GM21529 (cell line): ENCODE results near the gene RAB3IL1.
"Not testable (repeated sequence)": the region's sequence is repeated elsewhere in the genome, so short reads cannot be mapped to it uniquely, and the experiment has no call there.

Experiments used
- ATAC-seq: cut with Tn5 transposase; IDR thresholded peaks from one replicate; pipeline ENCODE4 v1.9.1; 2021; ENCODE audit not compliant: unreplicated experiment

RAB3IL1 gene

DNA sequence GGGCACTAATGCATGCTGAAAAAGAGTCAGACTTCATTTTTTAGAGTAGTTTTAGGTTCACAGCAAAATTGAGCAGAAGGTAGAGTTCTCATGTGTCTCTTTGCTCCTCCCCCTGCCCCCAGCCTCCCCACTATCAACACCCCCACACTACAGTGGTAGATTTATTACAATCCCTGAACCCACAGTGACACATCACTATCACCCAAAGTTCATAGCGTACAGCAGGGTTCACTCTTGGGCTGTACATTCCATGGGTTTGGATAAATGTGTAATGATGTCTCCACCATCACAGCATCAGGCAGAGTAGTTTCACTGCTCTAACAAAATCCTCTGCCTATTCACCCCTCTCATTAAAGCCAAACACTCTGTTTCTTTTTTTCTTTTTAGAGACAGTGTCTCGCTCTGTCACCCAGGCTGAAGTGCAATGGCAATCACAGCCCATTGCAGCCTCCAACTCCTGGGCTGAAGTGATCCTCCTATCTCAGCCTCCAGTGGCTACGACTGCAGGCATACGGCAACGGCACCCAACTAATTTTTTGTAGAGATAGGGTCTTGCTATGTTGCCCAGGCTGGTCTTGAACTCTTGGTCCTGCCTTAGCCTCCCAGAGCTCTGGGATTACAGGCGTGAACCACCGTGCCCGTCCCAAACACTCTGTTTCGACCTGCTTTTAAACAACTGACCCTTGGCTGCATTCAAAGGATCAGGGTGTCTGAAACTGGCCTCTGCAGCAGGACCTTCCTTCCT, 36.9 kb upstream of the RAB3IL1 start:
- ATAC-seq: no peak

DNA sequence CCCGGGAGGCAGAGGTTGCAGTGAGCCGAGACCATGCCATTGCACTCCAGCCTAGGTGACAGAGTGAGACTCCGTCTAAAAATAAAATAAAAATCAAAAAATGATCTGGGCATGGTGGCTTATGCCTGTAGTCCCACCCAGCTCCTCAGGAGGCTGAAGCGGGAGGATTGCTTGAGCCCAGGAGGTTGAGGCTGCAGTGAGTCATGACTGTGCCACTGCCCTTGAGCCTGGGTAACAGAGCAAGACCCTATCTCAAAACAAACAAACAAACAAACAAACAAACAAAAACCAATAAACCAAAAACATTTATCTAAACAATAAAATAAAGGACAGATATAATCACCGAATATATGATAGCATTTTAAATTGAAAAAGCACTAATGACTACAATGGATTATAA, 36.3 kb upstream of the RAB3IL1 start:
- not testable (repeated sequence) for ATAC-seq

DNA sequence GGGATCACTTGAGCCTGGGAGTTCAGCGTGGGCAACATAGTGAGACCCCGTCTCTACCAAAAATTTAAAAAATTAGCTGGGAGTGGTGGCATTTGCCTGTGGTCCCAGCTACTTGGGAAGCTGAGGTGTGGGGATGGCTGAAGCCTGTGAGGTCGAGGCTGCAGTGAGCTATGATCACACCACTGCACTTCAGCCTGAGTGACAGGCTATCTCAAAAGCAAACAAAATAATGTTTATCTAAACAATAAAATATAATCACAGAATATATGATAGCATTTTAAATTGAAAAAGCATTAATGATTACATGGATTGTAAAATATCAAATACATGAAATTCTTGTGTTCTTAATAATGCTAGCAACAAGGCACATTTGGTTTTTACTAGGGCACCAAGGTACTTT, 35.5 kb upstream of the RAB3IL1 start:
- ATAC-seq: no peak

DNA sequence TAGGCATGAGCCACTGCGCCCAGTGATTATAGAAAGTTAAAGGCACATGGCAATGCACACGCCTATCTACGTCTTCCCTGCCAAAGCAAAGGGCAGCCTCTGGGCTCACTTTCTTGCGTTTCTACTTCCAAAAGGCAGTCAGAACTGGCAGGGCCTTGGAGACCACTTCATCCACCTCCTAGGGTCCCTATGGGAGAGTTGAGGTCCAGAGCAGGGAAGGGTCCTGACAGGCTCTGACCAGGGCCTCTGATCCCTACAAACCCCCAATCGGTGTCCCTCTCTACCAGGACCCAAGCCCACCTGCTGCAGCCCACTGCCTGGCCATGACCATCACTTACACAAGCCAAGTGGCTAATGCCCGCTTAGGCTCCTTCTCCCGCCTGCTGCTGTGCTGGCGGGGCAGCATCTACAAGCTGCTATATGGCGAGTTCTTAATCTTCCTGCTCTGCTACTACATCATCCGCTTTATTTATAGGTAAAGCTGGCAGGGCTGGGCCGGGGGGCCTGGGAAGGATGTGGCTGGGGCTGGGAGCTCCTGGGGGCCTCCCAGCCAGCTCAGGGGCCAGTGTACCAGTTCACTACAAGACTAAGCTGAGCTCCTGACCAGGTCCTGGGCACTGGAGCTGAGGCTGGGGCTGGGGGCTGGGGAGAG, 34.2 kb upstream of the RAB3IL1 start:
- ATAC-seq: no peak

DNA sequence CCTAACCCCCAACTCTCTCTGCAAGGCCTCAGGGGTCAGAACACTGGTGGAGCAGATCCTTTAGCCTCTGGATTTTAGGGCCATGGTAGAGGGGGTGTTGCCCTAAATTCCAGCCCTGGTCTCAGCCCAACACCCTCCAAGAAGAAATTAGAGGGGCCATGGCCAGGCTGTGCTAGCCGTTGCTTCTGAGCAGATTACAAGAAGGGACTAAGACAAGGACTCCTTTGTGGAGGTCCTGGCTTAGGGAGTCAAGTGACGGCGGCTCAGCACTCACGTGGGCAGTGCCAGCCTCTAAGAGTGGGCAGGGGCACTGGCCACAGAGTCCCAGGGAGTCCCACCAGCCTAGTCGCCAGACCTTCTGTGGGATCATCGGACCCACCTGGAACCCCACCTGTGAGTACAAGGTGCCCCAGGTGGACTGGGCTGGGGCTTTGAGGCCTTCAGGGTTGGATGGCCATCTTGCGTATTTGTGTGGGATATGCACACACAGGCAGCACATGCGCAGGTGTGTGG, 32.7 kb upstream of the RAB3IL1 start, which contains the start of gene BEST1:
Gene BEST1, plus strand, starts transcription at position 317 of the 513 bp plus-strand sequence. CDS start 1,456 bp downstream, outside the sequence.
- ATAC-seq: no peak

DNA sequence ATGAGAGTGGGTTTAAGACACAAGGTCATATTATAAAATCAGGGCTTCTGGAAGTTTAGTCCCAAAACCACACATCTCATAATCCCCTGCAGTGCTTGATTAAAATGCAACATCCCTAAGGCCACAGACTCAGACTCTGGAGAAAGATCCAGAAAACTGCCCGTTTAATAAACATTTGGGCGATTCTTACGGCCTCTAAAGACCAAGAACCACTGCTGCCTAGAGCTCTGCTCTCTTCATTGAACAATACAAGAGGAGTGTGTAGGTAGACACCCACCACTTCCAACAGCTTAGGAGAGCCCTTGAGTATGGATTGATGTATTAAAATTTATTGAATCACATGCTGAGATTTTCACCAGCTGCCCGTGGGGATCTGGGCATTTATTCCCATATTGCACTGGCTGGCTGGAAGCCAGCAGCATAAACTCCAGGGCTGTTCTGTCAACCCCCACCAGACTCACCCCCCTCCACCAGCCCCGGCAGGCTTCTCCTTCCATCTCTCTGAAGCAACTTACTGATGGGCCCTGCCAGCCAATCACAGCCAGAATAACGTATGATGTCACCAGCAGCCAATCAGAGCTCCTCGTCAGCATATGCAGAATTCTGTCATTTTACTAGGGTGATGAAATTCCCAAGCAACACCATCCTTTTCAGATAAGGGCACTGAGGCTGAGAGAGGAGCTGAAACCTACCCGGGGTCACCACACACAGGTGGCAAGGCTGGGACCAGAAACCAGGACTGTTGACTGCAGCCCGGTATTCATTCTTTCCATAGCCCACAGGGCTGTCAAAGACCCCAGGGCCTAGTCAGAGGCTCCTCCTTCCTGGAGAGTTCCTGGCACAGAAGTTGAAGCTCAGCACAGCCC, 32.0 kb upstream of the RAB3IL1 start:
- no peak for ATAC-seq

DNA sequence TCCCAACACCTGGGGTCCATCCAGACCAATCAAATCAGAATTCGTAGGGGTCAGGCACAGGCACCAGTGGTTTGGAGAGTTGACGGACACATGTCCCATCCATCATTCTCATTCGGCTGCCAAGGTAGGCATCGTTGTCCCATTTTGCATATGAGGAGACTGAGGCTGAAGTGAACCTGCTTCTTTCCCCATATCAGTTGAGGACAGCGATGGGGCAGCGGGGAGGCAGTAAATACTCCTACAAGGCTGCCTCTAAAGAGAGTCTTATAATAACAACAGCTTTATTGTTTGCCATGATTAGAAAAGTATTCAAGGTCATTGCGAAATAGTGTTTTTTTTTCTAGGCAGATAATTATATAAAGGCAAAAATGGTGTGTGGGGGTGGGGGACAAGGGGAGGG, 31.1 kb upstream of the RAB3IL1 start:
- ATAC-seq: no peak

DNA sequence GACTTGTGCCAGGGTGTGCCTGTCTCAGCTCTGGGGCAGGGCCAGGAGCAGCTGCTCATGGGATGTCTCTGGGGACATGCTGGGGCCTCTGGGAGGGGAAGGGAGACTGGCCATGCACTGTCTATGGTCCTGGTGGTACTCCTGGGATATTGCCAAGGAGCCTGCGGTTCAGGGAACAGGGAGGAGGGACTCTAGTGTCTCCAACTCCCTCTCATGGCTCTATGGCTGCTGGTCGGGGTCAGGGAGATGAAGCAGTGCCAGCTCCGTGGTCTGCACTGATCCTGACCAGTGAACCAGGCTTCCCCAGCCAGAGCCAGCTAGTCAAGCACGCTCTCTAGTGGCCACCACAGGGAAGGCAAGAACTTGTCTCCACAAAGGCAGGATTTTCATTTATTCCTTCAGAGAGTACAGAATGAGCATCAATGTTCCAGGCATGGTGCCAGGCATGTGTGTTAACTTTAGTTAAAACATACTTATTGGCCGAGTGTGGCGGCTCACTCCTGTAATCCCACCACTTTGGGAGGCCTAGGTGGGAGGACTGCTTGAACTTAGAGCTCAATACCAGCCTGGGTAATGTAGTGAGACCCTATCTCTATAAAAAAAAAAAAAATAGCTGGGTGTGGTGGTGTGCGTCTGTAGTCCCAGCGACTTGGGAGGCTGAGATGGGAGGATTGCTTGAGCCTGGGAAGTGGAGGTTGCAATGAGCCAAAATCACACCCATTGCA, 30.3 kb upstream of the RAB3IL1 start:
- ATAC-seq: no peak

DNA sequence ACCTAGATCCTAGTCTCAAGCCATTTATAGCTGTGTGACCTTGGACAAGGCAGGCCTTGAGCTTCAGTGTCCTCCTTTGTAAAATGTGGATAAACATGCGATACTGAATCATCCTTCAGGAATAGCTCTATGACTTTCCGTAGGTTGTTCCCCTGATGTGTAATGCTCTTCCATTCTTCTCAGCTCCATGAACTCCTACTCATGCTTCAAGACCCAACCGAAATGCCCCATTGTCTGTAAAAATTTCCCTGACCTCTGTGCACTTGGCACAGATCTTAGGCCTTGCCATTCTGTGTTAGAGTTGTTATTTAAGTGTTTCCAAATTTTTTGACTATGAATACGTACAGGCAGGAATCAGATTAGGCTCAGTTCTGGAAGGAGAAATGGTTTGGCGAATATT, 29.5 kb upstream of the RAB3IL1 start:
- no peak for ATAC-seq

DNA sequence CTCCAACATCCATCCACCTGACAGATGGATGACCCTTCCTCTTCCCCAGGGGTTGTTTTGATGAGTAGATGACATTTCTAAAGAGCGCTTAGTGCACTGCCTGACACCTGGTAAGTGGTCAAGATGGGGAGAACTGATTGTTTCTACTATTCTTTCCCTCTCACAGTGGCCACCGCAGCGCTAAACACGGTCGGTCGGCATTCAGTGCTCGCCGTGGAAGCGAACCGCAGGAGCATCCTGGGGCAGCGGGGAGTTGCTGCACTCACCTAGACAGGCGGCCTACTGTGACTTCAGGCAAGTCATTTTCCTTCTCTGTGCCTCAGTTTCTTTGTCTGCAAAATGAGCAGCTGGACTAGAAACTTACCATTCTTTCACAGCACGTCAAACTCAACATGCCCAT, 27.8 kb upstream of the RAB3IL1 start:
- no peak for ATAC-seq

DNA sequence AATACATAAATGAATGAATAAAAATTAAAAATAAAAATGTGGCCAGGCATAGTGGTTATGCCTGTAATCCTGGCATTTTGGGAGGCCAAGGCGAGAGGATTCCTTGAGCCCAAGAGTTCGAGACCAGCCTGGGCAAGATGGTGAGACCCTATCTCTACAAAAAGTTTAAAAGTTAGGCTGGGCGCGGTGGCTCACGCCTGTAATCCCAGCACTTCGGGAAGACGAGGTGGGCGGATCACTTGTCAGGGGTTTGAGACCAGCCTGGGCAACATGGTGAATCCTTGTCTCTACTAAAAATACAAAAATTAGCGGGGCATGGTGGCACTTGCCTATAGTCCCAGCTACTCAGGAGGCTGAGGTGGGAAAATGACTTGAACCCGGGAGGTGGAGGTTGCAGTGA, 23.1 kb upstream of the RAB3IL1 start:
- ATAC-seq: no peak

DNA sequence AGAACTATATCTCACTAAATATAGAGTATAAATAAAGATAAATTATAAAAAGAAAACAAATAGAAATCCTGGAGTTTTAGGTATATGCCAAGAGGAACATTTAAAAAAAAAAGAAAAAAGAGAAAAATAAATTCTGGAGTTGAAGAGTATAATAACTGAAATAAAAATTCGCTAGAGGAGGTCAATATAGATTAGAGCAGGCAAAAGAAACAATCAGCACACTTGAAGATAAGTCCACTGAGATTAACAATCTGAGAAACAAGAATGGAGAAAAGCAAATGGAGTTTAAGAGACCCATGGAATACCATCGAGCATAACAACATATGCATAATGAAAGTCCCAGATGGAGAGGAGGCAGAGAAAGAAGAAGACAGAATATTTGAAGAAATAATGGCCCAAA, 18.5 kb upstream of the RAB3IL1 start:
- no peak for ATAC-seq

DNA sequence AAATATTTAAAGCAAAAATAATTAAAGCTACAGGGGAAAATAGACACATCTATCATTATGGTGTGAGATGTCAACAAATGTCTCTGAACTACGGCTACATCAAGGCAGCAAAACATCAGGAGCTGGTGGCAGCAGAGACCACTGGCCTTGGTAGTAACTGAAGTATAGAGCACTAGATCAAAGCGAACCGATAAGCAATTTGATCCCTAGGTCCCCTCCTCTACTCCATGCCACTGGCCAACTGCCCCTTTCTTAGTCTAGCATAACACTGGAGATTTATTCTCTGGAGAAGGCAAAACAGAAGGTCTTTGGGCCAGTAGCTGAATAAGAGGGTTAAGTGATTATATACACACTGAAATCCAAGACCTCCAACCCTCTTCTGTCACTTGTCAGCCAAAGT, 13.6 kb upstream of the RAB3IL1 start:
- no peak for ATAC-seq

DNA sequence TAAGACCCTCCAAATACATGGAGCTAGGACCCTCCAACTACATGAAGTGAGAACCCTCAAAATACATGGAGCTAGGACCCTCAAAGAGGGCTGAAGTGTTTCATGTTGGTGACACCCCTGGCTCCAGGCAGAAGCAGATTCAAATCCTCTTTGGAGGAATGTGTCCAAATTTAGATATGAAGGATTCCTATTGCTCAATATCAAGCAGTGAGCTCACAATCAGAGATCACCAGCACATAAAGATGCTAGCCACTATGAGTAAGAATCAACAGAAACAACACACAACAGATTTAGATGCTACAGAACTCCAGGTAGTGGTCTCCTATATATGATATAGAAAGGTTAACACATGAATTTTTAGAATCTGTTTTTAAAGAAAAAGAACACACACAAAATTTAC, 11.2 kb upstream of the RAB3IL1 start:
- ATAC-seq: no peak

DNA sequence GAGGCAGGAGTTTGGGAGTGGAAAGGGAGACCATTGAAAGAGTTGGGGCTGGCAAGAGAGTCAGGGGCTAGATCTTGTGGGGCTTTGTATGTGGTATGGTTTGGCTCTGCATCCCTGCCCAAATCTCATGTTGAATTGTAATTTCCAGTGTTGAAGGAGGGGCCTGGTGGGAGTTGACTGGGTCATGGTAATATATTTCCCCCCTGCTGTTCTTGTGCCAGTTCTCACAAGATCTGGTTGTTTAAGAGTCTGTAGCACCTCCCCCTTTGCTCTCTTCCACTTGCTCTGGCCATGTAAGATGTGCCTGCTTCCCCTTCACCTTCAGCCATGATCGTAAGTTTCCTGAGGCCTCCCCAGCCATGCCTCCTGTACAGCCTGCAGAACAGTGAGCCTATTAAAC, 10.1 kb upstream of the RAB3IL1 start:
- ATAC-seq: no peak

DNA sequence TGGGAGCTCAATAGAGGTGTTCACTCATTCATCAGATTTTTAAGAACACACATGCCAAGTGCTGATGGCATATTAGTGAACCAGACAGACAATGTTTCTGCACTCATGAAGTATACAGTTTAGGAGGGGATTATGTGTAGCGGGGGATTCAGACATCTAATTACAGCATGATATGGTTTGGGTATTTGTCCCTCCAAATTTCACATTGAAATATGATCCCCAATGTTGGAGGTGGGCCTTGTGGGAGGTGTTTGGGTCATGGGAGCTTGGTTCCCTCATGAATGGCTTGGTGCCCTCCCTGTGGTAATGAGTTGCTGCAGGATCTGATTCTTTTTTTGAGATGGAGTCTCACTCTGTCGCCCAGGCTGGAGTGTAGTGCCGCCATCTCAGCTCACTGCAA, 8.9 kb upstream of the RAB3IL1 start:
- no peak for ATAC-seq

DNA sequence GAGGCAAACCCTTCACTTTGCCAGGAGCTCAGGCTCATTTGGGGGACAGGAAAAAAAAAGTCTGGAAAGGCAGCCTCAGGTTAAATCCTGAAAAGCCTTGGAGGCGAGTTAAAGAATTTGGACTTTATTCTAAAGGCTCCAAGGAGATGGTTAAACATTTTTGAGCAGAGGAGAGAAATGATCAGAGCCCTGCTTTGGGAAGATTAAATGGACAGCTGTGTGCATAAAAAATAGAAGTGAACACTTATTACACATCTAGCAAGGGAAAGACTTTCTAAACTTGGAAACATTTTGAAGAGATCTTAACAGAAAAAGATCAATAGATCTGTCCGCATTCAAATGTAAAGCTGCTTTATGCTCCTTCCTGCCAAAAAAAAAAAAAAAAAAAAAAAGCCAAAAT, 8.4 kb upstream of the RAB3IL1 start:
- ATAC-seq: no peak

DNA sequence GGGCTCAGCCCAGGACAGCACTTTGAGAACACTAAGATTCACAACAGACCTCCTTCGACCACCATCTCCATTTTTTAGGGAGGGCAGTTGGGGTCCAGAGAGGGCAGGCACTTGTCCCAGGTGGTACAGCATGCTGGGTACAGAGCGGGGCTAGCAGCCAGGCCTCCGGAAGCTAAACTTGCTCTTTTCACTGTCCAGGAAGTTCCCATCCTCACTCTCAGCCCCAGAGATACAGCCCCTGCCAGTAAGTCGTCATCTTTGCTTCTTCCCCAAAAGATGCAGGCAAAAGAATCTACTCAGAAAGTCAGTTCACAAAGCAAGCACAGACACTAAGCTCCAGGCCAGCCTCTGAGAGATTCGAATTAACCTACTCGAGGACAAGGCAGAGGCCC, 6.7 kb upstream of the RAB3IL1 start:
- ATAC-seq: no peak

DNA sequence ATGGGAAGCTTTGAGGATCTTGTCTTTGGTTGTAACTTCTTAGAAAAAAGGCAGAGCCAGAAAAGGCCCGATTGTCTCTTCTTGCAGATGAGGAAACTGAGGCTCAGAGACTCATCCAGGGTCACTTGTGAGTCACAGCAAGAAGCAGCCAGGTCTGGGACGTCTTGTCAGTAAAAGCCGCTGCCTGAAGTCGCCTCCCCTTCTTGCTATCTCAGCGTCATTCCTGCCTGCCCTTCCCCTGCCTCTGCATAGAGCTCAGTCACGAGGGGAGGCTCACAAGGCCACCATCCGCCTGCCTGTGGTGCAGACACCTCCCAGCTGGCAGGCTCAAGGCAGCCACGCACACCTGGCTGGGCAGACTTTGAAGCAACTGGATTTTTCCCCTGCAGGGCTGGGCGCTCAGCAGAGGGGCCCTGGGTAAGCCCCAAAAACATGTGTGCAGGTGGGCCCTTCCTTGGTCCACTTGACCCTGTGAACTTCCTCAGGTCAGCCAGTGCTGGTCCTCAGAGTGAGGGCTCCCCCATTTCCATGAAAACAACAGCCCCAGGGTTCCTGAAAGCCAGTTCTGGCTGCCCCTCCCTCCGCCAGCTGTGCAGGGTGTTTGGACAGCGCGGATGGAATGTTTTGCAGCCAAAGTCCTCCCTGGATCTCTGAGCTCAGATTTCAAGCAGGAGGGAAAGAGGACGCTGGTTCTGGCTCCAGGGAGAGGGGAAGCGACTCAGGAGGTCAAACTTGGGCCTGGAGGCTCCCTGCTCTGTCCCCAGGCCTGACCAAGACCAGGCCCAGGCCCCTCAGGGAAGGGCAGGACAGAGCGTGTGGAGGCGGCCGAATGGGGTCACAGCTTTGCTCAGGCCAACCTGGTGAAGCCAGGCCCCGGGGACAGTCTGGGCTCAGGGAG, 6.0 kb upstream of the RAB3IL1 start:
- ATAC-seq: no peak

DNA sequence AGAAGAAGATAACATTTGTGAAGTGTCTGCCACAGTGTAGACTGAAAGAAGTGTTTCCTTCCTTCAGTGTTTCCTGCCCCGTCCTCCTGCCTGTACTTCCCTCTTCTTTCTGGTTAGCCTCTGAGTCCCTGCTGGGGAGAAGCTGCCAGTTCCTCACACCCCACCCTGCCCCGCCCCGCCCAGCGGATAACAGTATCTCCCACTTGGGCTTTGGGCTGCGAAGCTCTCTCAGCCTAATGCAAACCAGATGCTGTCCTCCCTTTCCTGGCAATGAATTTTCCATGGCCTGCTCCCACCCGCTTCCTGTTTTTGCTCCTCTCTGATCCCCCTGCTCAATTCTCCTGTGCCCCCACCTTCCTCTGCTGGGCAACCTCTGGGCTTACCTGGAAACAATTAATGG, 5.2 kb upstream of the RAB3IL1 start:
- ATAC-seq: no peak
